HG03469 (cell line): ENCODE data around the gene CD6.

ENCODE experiments used
- ATAC-seq: cut with Tn5 transposase; IDR thresholded peaks from one replicate; pipeline ENCODE4 v1.9.1; 2021; ENCODE audit warnings: mild to moderate bottlenecking, moderate library complexity, moderate number of reproducible peaks; ENCODE audit not compliant: unreplicated experiment

CD6 gene

GRCh38 chr11:60971520-60971919, at the start of gene CD6:
CD6 (plus strand) TSS chr11:60971680; CDS start chr11:60971866, 186 bp downstream.
- ATAC-seq: no peak

- ATAC-seq: no peak
Observed at GRCh38 chr11:60921777-60922335, 49.6 kb upstream of the CD6 start.

GRCh38 chr11:60922906-60923305, 48.6 kb upstream of the CD6 start:
- no peak for ATAC-seq

- ATAC-seq: no peak
Observed at GRCh38 chr11:60923326-60923725, 48.2 kb upstream of the CD6 start.

- no peak for ATAC-seq
Observed at GRCh38 chr11:60923800-60924109, 47.7 kb upstream of the CD6 start.

GRCh38 chr11:60924110-60924905, 47.2 kb upstream of the CD6 start, which contains the start of gene TMEM132A:
TMEM132A (plus strand) TSS chr11:60924460; CDS start chr11:60924634, 174 bp downstream.
- ATAC-seq: no peak

- ATAC-seq: no peak
Observed at GRCh38 chr11:60924906-60925853, 46.3 kb upstream of the CD6 start.

- ATAC-seq: no peak
Observed at GRCh38 chr11:60925868-60926267, 45.6 kb upstream of the CD6 start.

- ATAC-seq: no peak
Observed at GRCh38 chr11:60926500-60926899, 45.0 kb upstream of the CD6 start.

- no peak for ATAC-seq
Observed at GRCh38 chr11:60927061-60927592, 44.4 kb upstream of the CD6 start.

- ATAC-seq: no peak
Observed at GRCh38 chr11:60927600-60927999, 43.9 kb upstream of the CD6 start.

- ATAC-seq: no peak
Observed at GRCh38 chr11:60928563-60929001, 42.9 kb upstream of the CD6 start.

- ATAC-seq: no peak
Observed at GRCh38 chr11:60929764-60930163, 41.7 kb upstream of the CD6 start.

- ATAC-seq: no peak
Observed at GRCh38 chr11:60930394-60930793, 41.1 kb upstream of the CD6 start.

- ATAC-seq: no peak
Observed at GRCh38 chr11:60931917-60932316, 39.6 kb upstream of the CD6 start.

- no peak for ATAC-seq
Observed at GRCh38 chr11:60932605-60933356, 38.7 kb upstream of the CD6 start.

- ATAC-seq: no peak
Observed at GRCh38 chr11:60933416-60934123, 37.9 kb upstream of the CD6 start.

- ATAC-seq: no peak
Observed at GRCh38 chr11:60934124-60934789, 37.2 kb upstream of the CD6 start.
